ENCODE data around the gene LARP1.
"Not testable (repeated sequence)": the region's sequence is repeated elsewhere in the genome, so short reads cannot be mapped to it uniquely, and the experiment has no call there.

Gene LARP1

DNA sequence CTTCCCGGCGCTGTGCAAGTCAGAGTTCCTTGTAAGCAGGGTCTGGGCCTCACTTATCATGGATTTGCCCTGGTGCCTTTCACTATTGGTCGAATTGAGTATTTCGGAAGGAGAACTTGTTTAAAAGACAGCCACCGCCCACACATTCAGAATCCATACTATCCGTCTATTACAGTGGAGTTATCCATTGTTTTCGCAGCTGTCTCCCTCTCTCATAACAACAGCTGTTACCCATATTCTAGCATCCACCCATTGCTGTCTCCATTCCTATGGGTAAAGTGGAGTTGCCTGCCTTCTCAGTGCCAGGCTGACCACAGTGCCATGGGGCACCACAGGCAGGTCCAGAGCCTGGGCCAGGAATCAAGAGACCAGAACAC lies 75.0 kb downstream of the LARP1 start:
- Histone ChIP-seq H3K4me2 (ENCODE audit: low read depth, low read length, poor library complexity, severe bottlenecking) (no peak overlapping the region), H3K27me3 (ENCODE audit: low read length) (no peaks in the 10 kb centered on the region), H3K4me3 (ENCODE audit: insufficient read depth, low read length, poor library complexity, severe bottlenecking) (no peak overlapping the region), H3F3A (ENCODE audit: insufficient read depth) (0 out of 2 replicates have a peak, but pooled peaks cover 2% of the 10 kb centered on the region), H3K27ac (ENCODE audit: low read depth, low read length) (no peak overlapping the region), H3K9me2 (replicated peaks; ENCODE audit: insufficient read depth, low read length) (no peaks in the 10 kb centered on the region), H3K79me2 (ENCODE audit: insufficient read depth, low read length) (no peaks in the 10 kb centered on the region), H3K36me3 (ENCODE audit: low read length) (peaks cover 5% of the 10 kb centered on the region; the same call in 1 of the 2 replicates), H3K9me3 (ENCODE audit: insufficient read depth, low read length) (no peaks in the 10 kb centered on the region), H3K9ac (ENCODE audit: low read length) (no peak overlapping the region), H4K20me1 (ENCODE audit: low read depth, low read length) (no peaks in the 10 kb centered on the region), H2AFZ (ENCODE audit: low read depth, low read length, severe bottlenecking) (no peak overlapping the region)
- no peak for TF ChIP-seq EZH2phosphoT487 (conservative IDR thresholded peaks at IDR 0.05; ENCODE audit: low read length)
- TF ChIP-seq, protein P1, sequence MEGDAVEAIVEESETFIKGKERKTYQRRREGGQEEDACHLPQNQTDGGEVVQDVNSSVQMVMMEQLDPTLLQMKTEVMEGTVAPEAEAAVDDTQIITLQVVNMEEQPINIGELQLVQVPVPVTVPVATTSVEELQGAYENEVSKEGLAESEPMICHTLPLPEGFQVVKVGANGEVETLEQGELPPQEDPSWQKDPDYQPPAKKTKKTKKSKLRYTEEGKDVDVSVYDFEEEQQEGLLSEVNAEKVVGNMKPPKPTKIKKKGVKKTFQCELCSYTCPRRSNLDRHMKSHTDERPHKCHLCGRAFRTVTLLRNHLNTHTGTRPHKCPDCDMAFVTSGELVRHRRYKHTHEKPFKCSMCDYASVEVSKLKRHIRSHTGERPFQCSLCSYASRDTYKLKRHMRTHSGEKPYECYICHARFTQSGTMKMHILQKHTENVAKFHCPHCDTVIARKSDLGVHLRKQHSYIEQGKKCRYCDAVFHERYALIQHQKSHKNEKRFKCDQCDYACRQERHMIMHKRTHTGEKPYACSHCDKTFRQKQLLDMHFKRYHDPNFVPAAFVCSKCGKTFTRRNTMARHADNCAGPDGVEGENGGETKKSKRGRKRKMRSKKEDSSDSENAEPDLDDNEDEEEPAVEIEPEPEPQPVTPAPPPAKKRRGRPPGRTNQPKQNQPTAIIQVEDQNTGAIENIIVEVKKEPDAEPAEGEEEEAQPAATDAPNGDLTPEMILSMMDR (IDR thresholded peaks at IDR 0.05; ENCODE audit: insufficient read depth, low read length, poor library complexity, severe bottlenecking), result no peak

DNA sequence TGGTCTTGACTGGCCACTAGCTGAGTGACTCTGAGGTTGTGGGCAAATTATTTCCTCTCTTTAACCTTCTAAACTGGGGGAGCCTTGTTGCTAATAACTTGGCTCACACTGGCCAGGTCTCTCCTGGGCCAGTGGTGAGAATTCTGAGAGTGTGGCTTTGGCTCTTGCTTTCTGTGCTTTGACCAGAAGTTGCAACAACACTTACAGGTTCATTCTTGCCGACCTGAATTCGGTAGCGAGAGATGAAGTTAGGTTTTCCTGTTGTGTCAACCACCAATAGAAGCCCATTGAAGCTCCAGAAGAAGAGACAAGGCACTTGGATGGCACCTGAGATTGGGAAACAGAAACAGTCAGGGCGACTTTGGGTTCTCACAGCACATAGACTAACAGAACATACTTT lies 75.4 kb downstream of the LARP1 start:
- Histone ChIP-seq H3K27ac (ENCODE audit: low read depth, low read length) (no peak overlapping the region), H3K4me3 (ENCODE audit: insufficient read depth, low read length, poor library complexity, severe bottlenecking) (no peak overlapping the region), H3K9me3 (ENCODE audit: insufficient read depth, low read length) (no peaks in the 10 kb centered on the region), H3K9ac (ENCODE audit: low read length) (no peak overlapping the region), H3F3A (ENCODE audit: insufficient read depth) (0 out of 2 replicates have a peak, but pooled peaks cover 2% of the 10 kb centered on the region), H3K9me2 (replicated peaks; ENCODE audit: insufficient read depth, low read length) (no peaks in the 10 kb centered on the region), H4K20me1 (ENCODE audit: low read depth, low read length) (no peaks in the 10 kb centered on the region), H3K4me2 (ENCODE audit: low read depth, low read length, poor library complexity, severe bottlenecking) (no peak overlapping the region), H3K27me3 (ENCODE audit: low read length) (no peaks in the 10 kb centered on the region), H3K36me3 (ENCODE audit: low read length) (peaks cover 5% of the 10 kb centered on the region; the same call in 1 of the 2 replicates), H3K79me2 (ENCODE audit: insufficient read depth, low read length) (no peaks in the 10 kb centered on the region), H2AFZ (ENCODE audit: low read depth, low read length, severe bottlenecking) (no peak overlapping the region)
- TF ChIP-seq, protein P1 (IDR thresholded peaks at IDR 0.05; ENCODE audit: insufficient read depth, low read length, poor library complexity, severe bottlenecking), result no peak
- TF ChIP-seq EZH2phosphoT487 (conservative IDR thresholded peaks at IDR 0.05; ENCODE audit: low read length), result no peak

DNA sequence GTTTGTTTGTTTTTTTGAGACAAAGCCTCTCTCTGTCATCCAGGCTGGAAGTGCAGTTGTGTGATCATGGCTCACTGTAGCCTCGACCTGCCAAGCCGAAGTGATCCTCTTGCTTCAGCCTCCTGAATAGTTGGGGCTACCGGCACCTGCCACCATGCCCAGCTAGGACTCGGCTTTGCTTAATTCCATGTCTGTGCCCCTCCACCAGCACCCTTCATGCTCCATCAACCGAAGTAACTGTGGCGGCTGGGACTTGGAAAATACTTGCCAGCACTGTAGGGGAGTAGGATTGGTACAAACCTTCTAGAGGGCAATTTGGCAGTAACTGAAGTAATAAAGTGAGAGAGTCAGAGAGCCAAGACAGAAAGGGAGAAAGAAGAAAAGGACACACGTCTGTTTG lies 76.3 kb downstream of the LARP1 start:
- no peak overlapping the region for H3K27ac ChIP-seq (ENCODE audit: low read depth, low read length)
- no peaks in the 10 kb centered on the region for H3K79me2 ChIP-seq (ENCODE audit: insufficient read depth, low read length)
- no peak overlapping the region for H3K9ac ChIP-seq (ENCODE audit: low read length)
- H4K20me1 ChIP-seq (ENCODE audit: low read depth, low read length), result no peaks in the 10 kb centered on the region
- no peak overlapping the region for H2AFZ ChIP-seq (ENCODE audit: low read depth, low read length, severe bottlenecking)
- H3K4me3 ChIP-seq (ENCODE audit: insufficient read depth, low read length, poor library complexity, severe bottlenecking), result no peak overlapping the region
- no peaks in the 10 kb centered on the region for H3K27me3 ChIP-seq (ENCODE audit: low read length)
- peaks cover 5% of the 10 kb centered on the region; the same call in 1 of the 2 replicates for H3K36me3 ChIP-seq (ENCODE audit: low read length)
- H3F3A ChIP-seq (ENCODE audit: insufficient read depth), result 0 out of 2 replicates have a peak, but pooled peaks cover 2% of the 10 kb centered on the region
- H3K9me3 ChIP-seq (ENCODE audit: insufficient read depth, low read length), result no peaks in the 10 kb centered on the region
- no peak overlapping the region for H3K4me2 ChIP-seq (ENCODE audit: low read depth, low read length, poor library complexity, severe bottlenecking)
- H3K9me2 ChIP-seq (replicated peaks; ENCODE audit: insufficient read depth, low read length), result no peaks in the 10 kb centered on the region
- TF ChIP-seq, protein P1 (IDR thresholded peaks at IDR 0.05; ENCODE audit: insufficient read depth, low read length, poor library complexity, severe bottlenecking), result no peak
- no peak for TF ChIP-seq EZH2phosphoT487 (conservative IDR thresholded peaks at IDR 0.05; ENCODE audit: low read length)

DNA sequence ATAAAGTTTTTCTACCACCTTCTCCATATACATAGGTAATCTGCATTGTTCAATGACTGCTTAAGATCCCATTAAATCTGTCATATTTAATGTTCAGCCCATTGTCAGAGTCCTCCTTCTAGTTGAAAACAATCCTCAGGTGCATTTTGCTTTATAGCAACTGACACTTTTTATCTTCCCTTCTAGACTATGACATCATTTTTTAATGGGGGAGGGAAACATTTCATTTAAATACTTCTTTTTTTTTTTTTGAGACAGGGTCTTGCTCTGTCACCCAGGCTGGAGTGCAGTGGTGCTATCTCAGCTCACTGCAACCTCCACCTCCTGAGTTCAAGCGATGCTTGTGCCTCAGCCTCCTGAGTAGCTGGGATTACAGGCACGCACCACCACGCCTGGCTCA lies 77.6 kb downstream of the LARP1 start:
- not testable (repeated sequence) for H3K4me2 ChIP-seq (ENCODE audit: low read depth, low read length, poor library complexity, severe bottlenecking); H3K36me3 ChIP-seq (ENCODE audit: low read length); H2AFZ ChIP-seq (ENCODE audit: low read depth, low read length, severe bottlenecking); H3K4me3 ChIP-seq (ENCODE audit: insufficient read depth, low read length, poor library complexity, severe bottlenecking); H4K20me1 ChIP-seq (ENCODE audit: low read depth, low read length); H3K27ac ChIP-seq (ENCODE audit: low read depth, low read length); H3K9ac ChIP-seq (ENCODE audit: low read length); H3K27me3 ChIP-seq (ENCODE audit: low read length); H3K9me2 ChIP-seq (replicated peaks; ENCODE audit: insufficient read depth, low read length); H3F3A ChIP-seq (ENCODE audit: insufficient read depth); H3K79me2 ChIP-seq (ENCODE audit: insufficient read depth, low read length); H3K9me3 ChIP-seq (ENCODE audit: insufficient read depth, low read length)
